HepG2 (cell line): ENCODE measurements around the gene FAM50A. TPM values are rescaled to one million over a fixed set of nuclear protein-coding genes. Genes with fewer than 3 reads are reported as not detected.

Experiments used
- ARID5B ChIP-seq: IDR thresholded peaks from 2 replicates; pipeline ENCODE4 v1.4.0; 2020; ENCODE audit warnings: mild to moderate bottlenecking, missing genetic modification reagents
- BRF2 ChIP-seq: sonication (generic); formaldehyde crosslinking; IDR thresholded peaks from 2 replicates; pipeline ENCODE4 v1.8.1; 2022; ENCODE audit warnings: mild to moderate bottlenecking, missing genetic modification reagents
- CTCF ChIP-seq: sonication (generic); formaldehyde crosslinking; IDR thresholded peaks from 2 replicates; pipeline ENCODE4 v1.5.0; 2020; ENCODE audit warnings: mild to moderate bottlenecking, missing genetic modification reagents, moderate library complexity
- JUND ChIP-seq: sonication (generic); formaldehyde crosslinking; IDR thresholded peaks from 2 replicates; pipeline ENCODE4 v1.8.0; 2022; ENCODE audit warnings: mild to moderate bottlenecking, missing genetic modification reagents
- RBFOX2 ChIP-seq: fragments of 200-400 bp; formaldehyde crosslinking; IDR thresholded peaks from 2 replicates; pipeline ENCODE4 v1.6.1; 2017; ENCODE audit warnings: low read depth, mild to moderate bottlenecking, low read length
- RXRA ChIP-seq: sonication (generic); formaldehyde crosslinking; IDR thresholded peaks from 2 replicates; pipeline ENCODE4 v1.5.1; 2020; ENCODE audit warnings: missing genetic modification reagents
- SP2 ChIP-seq: sonication (generic); formaldehyde crosslinking; IDR thresholded peaks from 2 replicates; pipeline ENCODE4 v1.5.1; 2020; ENCODE audit warnings: mild to moderate bottlenecking, missing genetic modification reagents
- ZNF121 ChIP-seq: sonication (generic); formaldehyde crosslinking; IDR thresholded peaks from 2 replicates; pipeline ENCODE4 v1.5.0; 2020; ENCODE audit warnings: mild to moderate bottlenecking, missing genetic modification reagents
- ZNF329 ChIP-seq: sonication (generic); formaldehyde crosslinking; IDR thresholded peaks from 2 replicates; pipeline ENCODE4 v1.9.0; 2021; ENCODE audit warnings: low read depth, mild to moderate bottlenecking, missing genetic modification reagents
- ZNF451 ChIP-seq: sonication (generic); formaldehyde crosslinking; IDR thresholded peaks from 2 replicates; pipeline ENCODE4 v1.5.0; 2020; ENCODE audit warnings: mild to moderate bottlenecking, missing genetic modification reagents
- ZNF574 ChIP-seq: sonication (generic); formaldehyde crosslinking; IDR thresholded peaks from 2 replicates; pipeline ENCODE4 v1.4.0; 2020; ENCODE audit warnings: missing genetic modification reagents
- ZNF660 ChIP-seq: sonication (generic); formaldehyde crosslinking; IDR thresholded peaks from 2 replicates; pipeline ENCODE4 v1.5.1; 2020; ENCODE audit warnings: mild to moderate bottlenecking, low read depth, missing genetic modification reagents, borderline replicate concordance
- ZNF687 ChIP-seq: sonication (generic); formaldehyde crosslinking; IDR thresholded peaks from 2 replicates; pipeline ENCODE4 v1.5.1; 2020; ENCODE audit warnings: mild to moderate bottlenecking, missing genetic modification reagents, moderate library complexity
- ZNF790 ChIP-seq: sonication (generic); formaldehyde crosslinking; IDR thresholded peaks from 2 replicates; pipeline ENCODE4 v1.8.0; 2022; ENCODE audit warnings: missing genetic modification reagents, mild to moderate bottlenecking, borderline replicate concordance
- polyA plus RNA-seq, 8 experiments: library from polyadenylated mRNA; depleted of rRNA in 3 of 8; stranded (reverse) in 7 of 8; unstranded in 1 of 8; fragments of >200 nt; fragmentation: Illumina TruSeq in 4 of 8; extraction: Trizol in 4 of 8; gene quantifications; 2 replicates each; pipeline versions ENCODE4 v1.2.1 to v1.2.3, GENCODE V29; 2011 to 2016; ENCODE audit warnings: low read depth in 4 of 8, missing spikeins in 1 of 8, mixed read lengths in 1 of 8; ENCODE audit not compliant: insufficient read depth in 1 of 8
- total RNA-seq, 5 experiments: library from RNA; depleted of rRNA; stranded (reverse); fragments of >200 nt; fragmentation: Illumina TruSeq; extraction: Trizol; gene quantifications; 2 replicates each; pipeline ENCODE4 v1.2.3, GENCODE V29; 2016; ENCODE audit warnings: low read depth in 1 of 5

FAM50A gene
- total and polyA plus RNA-seq, 2 of the 13 experiments (the other 11 are each of a cell fraction or from before 2014, with no cell fraction given): 30.7 to 40.7 TPM

GRCh38 chrX:154409222-154409871 lies 34.6 kb upstream of the FAM50A start, which contains the start of gene DNASE1L1 (continued):
- no peak for TF ChIP-seq CTCF (CRISPR knock-in tag)
- peak; percentile 77 for TF ChIP-seq ZNF687 (CRISPR knock-in tag)
- no peak for TF ChIP-seq ZNF660 (CRISPR knock-in tag)
- TF ChIP-seq JUND (CRISPR knock-in tag): peak; percentile 71; the same call in 1 of the 2 replicates
- no peak for TF ChIP-seq BRF2 (CRISPR knock-in tag)
- TF ChIP-seq ZNF790 (CRISPR knock-in tag): no peak
- peak; percentile 55 for TF ChIP-seq RBFOX2
- peak; percentile 10; the same call in 1 of the 2 replicates for TF ChIP-seq RXRA
- TF ChIP-seq ZNF574: 0 out of 2 replicates have a peak, but pooled peaks have one; percentile 12
- TF ChIP-seq ZNF121 (CRISPR knock-in tag): peak; percentile 23; the same call in 1 of the 2 replicates
- TF ChIP-seq SP2 (CRISPR knock-in tag): 0 out of 2 replicates have a peak, but pooled peaks have one; percentile 35
- no peak for TF ChIP-seq ZNF329 (CRISPR knock-in tag)
- 0 out of 2 replicates have a peak, but pooled peaks have one; percentile 8 for TF ChIP-seq ARID5B (CRISPR knock-in tag)
- no peak for TF ChIP-seq ZNF451 (CRISPR knock-in tag)
